ENCODE measurements around the gene E2F4.

Gene E2F4

DNA sequence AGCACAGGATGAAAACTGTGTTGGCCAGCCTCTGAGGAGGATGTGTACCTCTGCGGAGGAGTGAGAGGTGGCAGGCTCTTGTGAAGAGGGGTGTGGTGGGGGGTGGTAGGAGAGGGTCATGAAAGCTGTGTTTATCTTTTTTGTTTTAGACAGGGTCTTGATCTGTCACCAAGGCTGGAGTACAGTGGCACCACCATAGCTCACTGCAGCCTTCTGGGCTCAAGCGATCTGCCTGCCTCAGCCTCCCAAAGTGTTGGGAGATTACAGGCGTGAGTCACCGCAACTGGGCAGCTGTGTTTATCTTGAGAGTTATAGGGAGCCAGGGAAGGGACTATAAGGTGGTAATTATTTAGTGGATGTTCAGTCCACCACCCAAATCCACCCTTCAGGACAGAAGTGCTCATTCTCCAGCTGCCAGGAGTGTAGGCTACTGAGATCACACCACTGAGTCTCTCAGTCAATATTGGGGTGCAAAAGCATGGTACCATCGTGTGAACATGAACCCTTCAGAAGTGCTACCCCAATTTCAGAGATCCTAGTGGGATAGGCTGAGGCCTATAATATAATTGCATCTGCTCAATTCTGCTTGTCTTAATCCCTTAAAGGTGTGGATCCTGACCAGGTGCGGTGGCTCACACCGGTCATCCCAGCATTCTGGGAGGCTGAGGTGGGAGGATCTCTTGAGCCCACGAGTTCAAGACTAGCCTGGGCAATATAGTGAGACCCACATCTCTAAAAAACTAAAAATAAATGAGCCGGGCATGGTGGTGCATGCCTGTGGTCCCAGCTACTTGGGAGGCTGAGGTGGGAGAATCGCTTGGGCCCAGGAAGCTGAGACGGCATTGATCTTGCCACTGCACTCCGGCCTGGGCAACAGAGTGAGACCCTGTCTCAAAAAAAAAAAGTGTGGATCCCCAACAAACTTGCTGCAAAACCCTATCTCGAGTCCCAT is 1.2 kb upstream of the E2F4 start:
- DNase-seq (ENCODE audit: low read depth in 1 of 2, low spot score in 1 of 2), result no peak

DNA sequence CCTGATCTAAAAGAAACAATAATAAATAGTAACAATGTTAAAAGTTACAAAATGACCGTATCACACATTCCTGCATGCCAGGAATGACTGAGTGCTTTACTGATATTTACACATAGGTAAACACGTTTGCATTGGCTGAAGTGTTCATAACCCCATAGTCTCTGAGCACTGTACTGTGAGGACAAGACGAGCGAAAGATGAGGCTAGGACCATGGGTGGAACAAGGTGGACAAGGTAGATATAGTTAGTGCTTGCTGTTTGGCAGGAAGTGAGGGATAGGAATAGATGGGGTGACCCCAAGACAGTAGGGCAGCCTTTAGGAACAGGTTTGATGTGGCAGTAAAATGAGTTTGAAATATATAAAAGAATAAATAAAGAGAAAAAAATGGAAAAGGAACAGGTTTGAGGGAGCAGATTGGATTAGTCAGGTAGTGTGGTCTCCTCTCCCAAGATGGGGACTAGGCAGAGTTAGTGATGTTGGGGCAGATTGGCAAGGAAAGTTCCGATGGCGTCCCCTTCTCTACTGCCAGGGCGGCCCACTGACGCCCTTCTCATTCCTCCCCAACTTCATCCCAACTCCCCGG is 452 bp upstream of the E2F4 start:
- no peak for DNase-seq (ENCODE audit: low read depth in 1 of 2, low spot score in 1 of 2)

DNA sequence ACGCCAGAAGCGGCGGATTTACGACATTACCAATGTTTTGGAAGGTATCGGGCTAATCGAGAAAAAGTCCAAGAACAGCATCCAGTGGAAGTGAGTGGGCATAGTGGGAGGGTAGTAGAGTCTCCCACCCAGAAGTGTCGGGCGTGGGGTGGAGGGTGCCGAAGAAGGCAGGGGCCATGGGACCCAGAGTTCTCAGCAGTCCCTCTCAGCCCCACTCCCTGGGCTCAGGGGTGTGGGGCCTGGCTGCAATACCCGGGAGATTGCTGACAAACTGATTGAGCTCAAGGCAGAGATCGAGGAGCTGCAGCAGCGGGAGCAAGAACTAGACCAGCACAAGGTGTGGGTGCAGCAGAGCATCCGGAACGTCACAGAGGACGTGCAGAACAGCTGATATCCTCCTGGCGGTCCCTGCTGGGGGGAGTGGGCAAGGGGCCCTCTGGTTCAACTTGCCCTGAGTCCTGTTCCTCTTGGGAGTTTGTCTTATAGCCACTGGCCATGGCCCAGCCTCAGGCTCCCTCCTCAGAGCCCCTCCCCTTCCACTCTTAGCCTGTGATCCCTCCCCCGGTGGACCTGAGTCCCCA is 916 bp downstream of the E2F4 start:
- no peak for DNase-seq (ENCODE audit: low read depth in 1 of 2, low spot score in 1 of 2)

DNA sequence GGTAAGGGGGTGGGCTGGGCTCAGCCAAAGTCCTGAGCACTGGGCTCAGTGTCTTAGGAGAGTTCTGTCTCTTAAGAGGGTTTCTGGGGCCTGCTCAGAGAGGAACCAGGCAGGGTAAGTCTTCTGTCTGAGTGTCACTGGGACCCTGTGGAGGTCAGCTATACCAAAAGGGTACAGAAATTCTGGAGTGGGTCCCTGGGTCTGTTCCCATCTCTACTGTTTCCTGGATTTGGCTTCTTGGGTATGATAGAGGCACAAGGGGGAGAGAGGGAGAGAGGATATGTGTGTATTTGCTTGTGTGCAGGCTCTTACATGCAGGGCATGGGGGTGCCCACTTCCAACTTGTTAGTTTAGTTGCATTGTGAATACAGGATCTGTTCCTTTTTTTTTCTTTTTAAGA is 1.6 kb downstream of the E2F4 start:
- no peak for DNase-seq (ENCODE audit: low read depth in 1 of 2, low spot score in 1 of 2)

DNA sequence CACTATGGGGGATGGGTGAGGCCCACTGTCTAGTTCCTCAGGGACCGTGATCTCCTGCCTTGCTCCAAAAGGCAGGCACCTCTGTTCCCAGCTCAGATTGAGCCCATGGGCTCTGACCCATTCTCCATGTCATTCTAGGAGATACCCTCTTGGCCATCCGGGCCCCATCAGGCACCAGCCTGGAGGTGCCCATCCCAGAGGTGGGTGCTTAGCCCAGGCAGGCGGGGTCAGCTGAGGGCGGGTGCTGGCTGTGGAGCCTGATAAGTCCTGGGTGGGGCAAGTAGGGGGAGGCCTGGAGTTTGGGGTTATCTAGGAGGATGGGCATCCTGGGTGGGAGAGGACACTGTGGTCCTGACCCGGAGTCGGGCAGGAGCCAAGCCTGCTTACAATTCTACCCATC is 2.3 kb downstream of the E2F4 start:
- no peak for DNase-seq (ENCODE audit: low read depth in 1 of 2, low spot score in 1 of 2)

DNA sequence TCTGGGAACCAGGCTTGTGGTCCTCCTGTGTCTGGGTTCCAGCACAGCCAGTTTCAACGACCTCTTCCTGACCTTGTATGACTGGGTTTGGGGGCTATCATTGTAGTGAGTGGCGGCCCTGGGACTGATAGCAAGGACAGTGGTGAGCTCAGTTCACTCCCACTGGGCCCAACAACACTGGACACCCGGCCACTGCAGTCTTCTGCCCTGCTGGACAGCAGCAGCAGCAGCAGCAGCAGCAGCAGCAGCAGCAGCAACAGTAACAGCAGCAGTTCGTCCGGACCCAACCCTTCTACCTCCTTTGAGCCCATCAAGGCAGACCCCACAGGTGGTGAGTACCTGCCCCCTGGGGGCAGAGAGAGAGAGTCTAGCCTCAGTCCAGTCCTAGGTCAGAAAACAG is 3.7 kb downstream of the E2F4 start:
- no peak for DNase-seq (ENCODE audit: low read depth in 1 of 2, low spot score in 1 of 2)

DNA sequence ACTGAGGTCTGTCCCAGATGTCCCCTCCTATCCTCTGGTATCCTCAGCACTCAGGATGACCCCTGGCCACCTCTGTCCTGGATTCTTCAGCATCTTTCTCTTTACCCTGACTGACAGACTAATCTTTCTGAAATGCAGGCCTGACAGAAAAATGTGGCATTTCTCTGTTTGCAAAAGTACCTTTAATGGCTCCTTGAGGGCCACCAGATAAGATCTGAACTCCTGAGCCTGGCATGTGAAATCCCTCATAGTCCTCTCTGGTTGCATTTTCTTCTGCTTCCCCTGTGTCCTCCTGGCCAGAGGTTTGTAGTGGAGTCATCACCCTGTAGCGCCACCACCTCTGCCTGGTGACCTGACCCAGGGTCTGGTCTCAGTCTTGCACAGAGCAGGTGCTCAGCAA is 4.9 kb downstream of the E2F4 start:
- DNase-seq (ENCODE audit: low read depth in 1 of 2, low spot score in 1 of 2), result no peak

DNA sequence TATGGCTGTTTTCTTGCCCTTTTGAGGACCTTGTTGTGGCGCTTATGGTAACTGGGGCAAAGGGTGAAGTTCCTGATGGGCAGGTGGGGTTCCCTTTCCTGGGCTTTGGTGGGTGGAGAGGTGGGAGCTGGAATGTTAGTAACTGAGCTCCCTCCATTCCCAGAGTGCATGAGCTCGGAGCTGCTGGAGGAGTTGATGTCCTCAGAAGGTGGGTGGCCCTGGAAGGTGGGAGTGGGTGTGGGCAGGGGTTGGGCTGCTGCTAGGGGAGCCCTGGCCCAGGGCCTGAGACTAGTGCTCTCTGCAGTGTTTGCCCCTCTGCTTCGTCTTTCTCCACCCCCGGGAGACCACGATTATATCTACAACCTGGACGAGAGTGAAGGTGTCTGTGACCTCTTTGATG is 5.7 kb downstream of the E2F4 start:
- DNase-seq (ENCODE audit: low read depth in 1 of 2, low spot score in 1 of 2), result no peak

DNA sequence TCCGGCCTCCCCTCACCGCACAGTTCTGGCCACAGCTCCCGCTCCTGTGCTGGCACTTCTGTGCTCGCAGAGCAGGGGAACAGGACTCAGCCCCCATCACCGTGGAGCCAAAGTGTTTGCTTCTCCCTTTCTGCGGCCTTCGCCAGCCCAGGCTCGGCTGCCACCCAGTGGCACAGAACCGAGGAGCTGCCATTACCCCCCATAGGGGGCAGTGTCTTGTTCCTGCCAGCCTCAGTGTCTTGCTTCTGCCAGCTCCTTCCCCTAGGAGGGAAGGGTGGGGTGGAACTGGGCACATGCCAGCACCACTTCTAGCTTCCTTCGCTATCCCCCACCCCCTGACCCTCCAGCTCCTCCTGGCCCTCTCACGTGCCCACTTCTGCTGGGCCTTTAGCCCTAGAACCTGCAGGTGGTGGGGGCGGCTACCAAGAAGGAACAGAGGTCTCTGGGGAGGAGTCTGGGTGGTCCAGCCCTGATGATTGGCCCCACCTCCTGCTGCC is 6.3 kb downstream of the E2F4 start:
- DNase-seq (ENCODE audit: low read depth in 1 of 2, low spot score in 1 of 2), result no peak

DNA sequence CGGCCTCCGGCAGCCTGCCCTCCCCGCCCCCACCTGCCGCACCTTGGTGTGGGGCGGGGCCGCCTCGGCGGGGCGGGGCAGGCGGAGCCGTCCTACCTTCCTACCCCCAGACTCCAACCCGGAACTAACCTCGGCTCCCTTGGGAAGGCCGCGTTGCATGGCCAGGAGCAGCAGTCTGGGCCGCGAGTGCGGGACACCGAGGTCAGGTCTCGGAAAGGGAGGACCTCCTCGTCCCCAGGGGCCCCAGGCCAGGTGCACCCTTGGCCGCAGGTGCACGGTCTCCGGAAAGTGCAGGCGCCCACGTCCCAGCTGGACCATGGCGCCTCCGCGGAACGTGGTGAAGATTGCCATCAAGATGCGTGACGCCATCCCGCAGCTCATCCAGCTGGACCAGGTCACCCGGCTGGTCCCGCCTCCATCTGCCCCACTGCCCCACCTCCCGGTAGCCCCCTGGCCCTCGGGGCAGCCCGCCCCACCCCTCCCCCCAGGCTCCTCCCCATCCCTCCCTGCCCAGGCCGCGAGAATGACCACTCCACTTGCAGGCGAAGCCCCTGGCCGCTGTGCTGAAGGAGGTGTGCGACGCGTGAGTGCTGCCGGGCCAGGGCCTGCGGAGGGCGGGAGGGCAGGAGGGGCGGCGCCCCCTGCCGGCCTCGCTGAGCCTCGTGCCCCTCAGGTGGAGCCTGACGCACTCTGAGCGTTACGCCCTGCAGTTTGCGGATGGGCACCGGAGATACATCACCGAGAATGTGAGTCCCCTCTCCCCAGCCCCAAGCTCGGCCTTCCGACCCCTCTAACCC is 7.3 kb downstream of the E2F4 start, which contains the start of gene ELMO3:
TSS of gene ELMO3 (plus strand) at position 121 of the 797 bp plus-strand sequence. CDS start at position 317, 196 bp downstream.
- no peak for DNase-seq (ENCODE audit: low read depth in 1 of 2, low spot score in 1 of 2)

DNA sequence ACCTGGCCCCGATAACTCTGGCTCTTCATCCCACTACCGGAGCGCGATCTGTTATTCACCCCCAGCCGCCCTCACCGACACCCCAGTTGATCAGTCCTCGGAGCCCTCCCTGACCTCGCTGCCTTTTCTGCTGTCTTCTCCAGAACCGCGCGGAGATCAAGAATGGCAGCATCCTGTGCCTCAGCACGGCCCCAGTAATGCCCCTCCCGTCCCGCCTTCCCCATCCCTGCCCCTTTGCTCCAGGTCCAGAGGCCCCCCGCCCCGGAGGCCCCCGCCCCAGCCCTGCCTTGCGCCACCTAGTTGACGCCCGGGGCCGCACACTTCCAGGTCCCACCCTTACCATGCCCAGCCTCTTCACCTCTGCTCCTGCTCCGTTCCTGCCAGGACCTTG is 7.8 kb downstream of the E2F4 start:
- DNase-seq (ENCODE audit: low read depth in 1 of 2, low spot score in 1 of 2), result no peak

DNA sequence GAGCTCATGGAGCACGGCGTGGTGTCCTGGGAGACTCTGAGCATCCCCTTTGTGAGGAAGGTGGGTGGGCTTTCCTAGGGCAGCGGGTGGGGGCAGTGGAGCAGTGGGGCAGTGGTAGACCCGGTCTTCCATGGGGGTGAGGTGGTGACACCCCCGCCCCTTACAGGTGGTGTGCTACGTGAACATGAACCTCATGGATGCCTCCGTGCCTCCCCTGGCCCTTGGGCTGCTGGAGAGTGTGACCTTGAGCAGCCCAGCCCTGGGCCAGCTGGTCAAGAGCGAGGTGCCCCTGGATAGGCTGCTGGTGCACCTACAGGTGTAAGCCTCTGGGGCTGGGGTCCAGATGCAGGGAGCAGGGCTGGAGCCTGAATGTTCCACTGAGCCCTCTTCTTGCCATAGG is 8.5 kb downstream of the E2F4 start:
- DNase-seq (ENCODE audit: low read depth in 1 of 2, low spot score in 1 of 2), result no peak

DNA sequence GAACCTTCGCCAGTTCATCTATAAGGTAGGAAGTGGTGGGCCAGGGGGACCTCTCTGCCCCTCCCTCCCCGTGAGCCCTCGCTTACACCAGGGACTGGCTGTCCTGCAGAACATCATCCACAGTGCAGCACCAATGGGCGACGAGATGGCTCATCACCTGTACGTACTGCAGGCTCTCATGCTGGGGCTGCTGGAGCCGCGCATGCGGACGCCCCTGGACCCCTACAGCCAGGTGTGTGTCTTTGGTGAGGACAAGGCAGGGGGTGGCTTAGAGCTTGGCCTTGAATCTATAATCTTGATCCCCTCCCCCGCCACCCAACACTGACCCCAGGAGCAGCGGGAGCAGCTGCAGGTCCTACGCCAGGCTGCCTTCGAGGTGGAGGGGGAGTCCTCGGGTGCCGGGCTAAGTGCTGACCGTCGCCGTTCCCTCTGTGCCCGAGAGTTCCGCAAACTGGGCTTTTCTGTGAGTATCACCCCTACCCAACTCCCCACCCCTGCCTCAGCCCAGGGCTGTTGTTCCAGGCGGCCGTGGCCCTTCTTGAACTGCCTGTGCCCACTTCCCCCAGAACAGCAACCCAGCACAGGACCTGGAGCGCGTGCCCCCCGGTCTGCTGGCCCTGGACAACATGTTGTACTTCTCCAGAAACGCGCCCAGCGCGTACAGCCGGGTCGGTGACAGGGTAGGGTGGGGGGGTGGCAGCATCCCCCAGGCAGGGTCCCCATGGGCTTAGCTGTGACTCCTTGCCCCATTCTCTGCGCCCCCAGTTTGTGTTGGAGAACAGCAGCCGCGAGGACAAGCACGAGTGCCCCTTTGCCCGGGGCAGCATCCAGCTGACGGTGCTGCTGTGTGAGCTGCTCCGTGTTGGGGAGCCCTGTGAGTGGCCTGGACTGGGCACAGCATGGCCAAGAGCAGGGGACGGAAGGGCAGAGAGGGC is 9.7 kb downstream of the E2F4 start:
- DNase-seq (ENCODE audit: low read depth in 1 of 2, low spot score in 1 of 2), result no peak

DNA sequence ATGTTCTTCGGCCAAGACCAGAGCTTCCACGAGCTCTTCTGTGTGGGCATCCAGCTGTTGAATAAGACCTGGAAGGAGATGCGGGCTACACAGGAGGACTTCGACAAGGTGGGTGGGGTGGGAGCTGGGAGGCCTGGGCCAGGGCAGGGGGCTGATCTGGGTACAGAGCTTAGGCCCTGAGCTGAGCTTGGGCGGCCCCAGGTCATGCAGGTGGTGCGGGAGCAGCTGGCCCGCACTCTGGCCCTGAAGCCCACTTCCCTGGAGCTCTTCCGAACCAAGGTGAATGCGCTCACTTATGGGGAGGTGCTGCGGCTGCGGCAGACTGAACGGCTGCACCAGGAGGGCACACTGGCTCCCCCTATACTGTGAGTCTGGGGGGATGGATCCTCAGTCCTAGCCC is 10.5 kb downstream of the E2F4 start:
- DNase-seq (ENCODE audit: low read depth in 1 of 2, low spot score in 1 of 2), result no peak

DNA sequence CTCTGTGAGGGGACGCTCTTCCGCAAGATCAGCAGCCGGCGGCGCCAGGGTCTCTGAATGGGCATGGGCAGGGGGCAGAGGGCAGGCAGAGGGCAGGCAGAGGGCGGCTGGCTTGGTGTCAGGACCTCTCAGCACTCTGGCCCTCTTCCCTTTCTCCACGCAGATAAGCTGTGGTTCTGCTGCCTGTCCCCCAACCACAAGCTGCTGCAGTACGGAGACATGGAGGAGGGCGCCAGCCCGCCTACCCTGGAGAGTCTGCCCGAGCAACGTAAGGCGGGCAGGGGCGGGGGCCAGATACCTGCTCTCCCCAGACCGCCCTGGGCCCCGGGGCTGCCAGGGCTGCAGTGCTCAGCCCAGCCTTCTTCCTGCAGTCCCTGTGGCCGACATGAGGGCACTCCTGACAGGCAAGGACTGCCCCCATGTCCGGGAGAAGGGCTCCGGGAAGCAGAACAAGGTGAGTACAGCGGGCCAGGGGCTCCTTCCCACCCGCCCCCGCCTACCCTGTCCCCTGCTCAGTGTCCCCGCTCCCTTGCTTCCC is 11.1 kb downstream of the E2F4 start:
- no peak for DNase-seq (ENCODE audit: low read depth in 1 of 2, low spot score in 1 of 2)

DNA sequence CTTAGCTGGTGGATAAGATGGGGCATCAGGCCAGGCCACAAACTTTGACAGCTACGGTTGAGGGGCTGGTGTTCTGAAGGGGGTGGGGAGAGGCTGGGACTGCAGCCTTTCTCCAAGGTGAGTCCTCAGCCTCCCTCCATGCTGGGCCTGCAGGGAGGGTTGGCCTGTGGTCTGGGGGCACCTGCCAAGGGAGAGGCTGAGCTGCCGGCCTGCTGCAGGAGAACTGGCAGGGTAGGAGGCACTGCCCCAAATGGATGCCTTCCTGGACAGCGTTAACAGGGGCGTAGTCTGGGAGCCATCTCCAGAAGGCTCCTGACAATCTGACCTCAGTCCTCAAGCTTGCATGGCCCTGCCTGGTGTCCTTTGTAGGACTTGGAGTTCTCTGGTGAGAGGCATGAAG is 12.1 kb downstream of the E2F4 start:
- no peak for DNase-seq (ENCODE audit: low read depth in 1 of 2, low spot score in 1 of 2)

DNA sequence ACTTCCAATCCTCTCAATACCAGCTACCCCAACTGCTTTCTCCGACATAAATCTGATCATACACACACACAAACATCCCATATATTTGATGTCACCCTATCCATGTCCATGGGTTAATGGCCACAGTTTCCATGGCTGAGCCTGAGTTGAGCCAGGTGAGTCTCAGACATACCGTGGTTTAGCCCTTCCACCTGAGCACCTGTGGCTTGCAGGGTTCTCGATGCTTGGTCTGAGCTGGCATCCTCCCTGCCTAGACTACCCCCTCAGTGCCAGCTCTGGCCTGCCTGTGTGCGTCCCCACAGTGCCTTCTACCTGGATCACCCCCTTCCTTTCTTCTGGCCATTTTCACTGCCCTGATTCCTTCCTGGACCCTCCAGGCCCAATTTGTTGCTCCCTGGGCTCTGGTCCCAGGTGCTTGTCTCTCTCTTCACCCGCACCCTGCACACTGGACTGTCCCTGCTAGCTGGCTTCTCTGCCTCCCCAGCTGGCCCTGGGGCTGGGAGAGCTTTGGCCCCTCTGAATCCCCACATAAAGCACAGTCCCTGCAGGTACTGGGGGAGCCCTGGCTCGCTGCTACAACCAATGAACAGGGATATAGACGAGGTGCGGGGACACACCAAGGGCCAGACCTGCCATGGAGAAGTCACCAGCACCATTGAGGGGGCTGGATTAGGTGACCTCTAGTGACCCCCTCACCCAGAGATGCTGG is 14.3 kb downstream of the E2F4 start:
- no peak for DNase-seq (ENCODE audit: low read depth in 1 of 2, low spot score in 1 of 2)

DNA sequence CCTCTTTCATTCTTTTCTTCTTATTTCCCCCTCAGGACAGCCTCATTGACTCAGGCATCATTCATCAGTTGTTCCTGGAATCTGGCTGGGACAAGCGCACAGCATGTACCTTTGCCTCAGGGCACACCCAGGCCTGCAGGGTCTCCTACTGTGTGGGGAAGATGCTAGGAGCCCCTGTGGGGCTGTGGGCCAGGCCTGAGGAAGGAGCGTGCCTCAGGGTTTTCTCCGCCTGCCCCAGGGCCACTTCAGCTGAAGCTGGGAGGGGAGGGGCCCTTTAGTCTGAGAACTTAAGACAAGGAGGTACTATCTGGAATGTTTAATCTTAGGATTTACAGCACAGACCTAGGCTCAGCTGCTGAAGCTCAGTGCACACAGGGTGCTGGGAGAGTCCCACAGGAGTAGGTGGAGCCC is 14.9 kb downstream of the E2F4 start:
- DNase-seq (ENCODE audit: low read depth in 1 of 2, low spot score in 1 of 2), result no peak

Data from activated T-helper 1 cell treated with anti-CD3 and anti-CD28 coated beads, Interleukin-2, amount 50 U/mL, for 16 hours (primary cell).